ENCODE data around the gene CCDC191. TPM values are rescaled to one million over a fixed set of nuclear protein-coding genes. Genes with fewer than 3 reads are reported as not detected.

CCDC191 gene
- total and polyA plus RNA-seq, 12 donors, result 0.60 to 13.1 (median 4.6) TPM

DNA sequence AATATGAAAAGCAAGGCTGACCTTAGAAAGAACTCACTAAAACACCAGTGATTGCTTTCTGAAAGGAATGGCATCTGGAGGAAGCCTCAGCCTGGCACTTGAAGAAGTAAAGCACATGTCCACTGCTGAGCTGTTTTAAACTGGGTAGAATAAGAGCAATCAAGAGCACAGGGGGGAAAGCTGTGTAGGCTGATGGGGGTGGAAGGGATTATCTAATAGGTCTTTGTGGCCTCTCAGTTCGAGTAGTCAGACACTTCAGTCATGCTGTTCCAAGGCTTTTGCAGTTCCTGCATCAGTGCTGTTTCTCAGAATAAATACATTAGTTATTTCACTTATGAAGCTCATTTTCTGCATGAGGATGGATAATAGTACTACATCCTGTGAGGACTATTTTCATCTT lies 22.6 kb downstream of the CCDC191 start:
- no peak overlapping the region for H3K4me3 ChIP-seq
- TF ChIP-seq POLR2A (IDR thresholded peaks at IDR 0.05), result no peak
- no peak for TF ChIP-seq CTCF (IDR thresholded peaks at IDR 0.05)
- H3K27me3 ChIP-seq, result no peaks in the 10 kb centered on the region
- no peak for DNase-seq
- WGBS, 4 donors, result 88 to 93% (median 88%) methylated on average over 1 of the region's 1 CpG
- intact Hi-C loops (cut with DNase I), result no loop called here
- H3K9me3 ChIP-seq (replicated peaks in 1 of 3), result no peaks in the 10 kb centered on the region
- no peaks in the 10 kb centered on the region for H3K4me1 ChIP-seq (replicated peaks in 1 of 2)
- no peaks in the 10 kb centered on the region for H3K36me3 ChIP-seq (replicated peaks in 1 of 2)
- no peak overlapping the region for H3K27ac ChIP-seq

- H3K36me3 ChIP-seq (replicated peaks in 1 of 2), result no peaks in the 10 kb centered on the region
- H3K27ac ChIP-seq, result no peak overlapping the region
- TF ChIP-seq POLR2A (IDR thresholded peaks at IDR 0.05) (no peak), CTCF (IDR thresholded peaks at IDR 0.05) (no peak)
- no peak overlapping the region for H3K4me3 ChIP-seq
- H3K9me3 ChIP-seq (replicated peaks in 1 of 3), result no peaks in the 10 kb centered on the region
- intact Hi-C loops (cut with DNase I), result no loop called here
- H3K4me1 ChIP-seq (replicated peaks in 1 of 2), result no peaks in the 10 kb centered on the region
- H3K27me3 ChIP-seq, result no peaks in the 10 kb centered on the region
- WGBS, 4 donors, result 65 to 73% (median 68%) methylated on average over 2 of the region's 2 CpGs
- no peak for DNase-seq
Observed at GRCh38 chr3:114026331-114026730, 30.0 kb downstream of the CCDC191 start.

DNA sequence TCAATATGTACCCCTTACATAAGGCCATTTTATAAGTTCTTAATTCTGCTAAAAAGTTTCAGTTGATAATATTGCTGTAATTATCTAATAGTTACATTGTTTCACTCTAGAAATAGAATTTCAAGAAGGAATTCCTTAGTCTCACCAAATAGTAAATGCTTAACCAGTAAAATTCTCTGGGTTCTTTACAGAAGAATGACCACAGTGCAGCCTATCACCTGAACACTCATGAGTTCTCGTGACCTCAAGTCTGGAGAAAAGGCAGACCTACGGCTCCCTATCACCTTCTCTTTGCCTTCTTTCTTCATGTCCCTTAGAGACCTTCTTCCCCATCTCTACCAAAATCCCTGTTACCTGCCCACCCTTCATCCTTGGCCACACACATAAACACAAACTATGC lies 30.9 kb downstream of the CCDC191 start:
- intact Hi-C loops (cut with DNase I), result no loop called here
- H3K27me3 ChIP-seq, result no peaks in the 10 kb centered on the region
- TF ChIP-seq CTCF (IDR thresholded peaks at IDR 0.05) (no peak), POLR2A (IDR thresholded peaks at IDR 0.05) (no peak)
- H3K4me1 ChIP-seq (replicated peaks in 1 of 2), result no peaks in the 10 kb centered on the region
- no peaks in the 10 kb centered on the region for H3K9me3 ChIP-seq (replicated peaks in 1 of 3)
- no peak overlapping the region for H3K27ac ChIP-seq
- 98 to 100% (median 99%) methylated on average over 2 of the region's 2 CpGs for WGBS, 4 donors
- no peaks in the 10 kb centered on the region for H3K36me3 ChIP-seq (replicated peaks in 1 of 2)
- H3K4me3 ChIP-seq, result no peak overlapping the region
- no peak for DNase-seq

DNA sequence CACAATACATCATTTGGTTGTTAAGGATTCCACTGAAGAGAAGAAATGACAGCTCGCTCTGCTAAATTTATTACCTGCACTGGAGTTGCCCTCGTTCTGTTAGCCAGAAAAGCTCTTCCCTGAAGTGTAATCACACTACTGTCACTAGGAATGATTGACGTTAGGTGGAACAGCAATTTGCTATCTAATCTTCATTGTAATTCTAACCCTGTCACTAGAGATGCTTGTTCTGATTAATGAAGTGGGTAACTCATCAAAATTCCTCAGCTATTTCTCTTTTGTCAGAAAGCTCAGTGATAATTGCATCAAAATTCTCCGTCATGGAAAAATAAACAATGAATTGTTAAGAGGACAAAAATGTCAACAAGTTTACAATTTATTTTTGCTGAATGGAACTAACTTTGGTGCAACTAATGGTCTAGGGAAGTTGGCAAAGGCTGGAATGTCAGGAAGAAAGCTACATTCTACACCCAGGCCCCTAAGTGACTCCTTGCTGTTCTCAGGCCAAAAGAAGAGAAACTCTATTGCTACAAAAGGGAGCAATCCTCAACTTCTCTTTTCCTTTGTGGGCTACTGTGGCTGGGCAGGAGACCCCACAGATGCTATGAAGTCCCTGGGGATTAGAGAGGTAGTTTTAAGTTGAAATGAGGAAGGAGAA lies 34.1 kb downstream of the CCDC191 start:
- DNase-seq, result no peak
- no peaks in the 10 kb centered on the region for H3K36me3 ChIP-seq (replicated peaks in 1 of 2)
- intact Hi-C loops (cut with DNase I), result no loop called here
- TF ChIP-seq POLR2A (IDR thresholded peaks at IDR 0.05) (no peak), CTCF (IDR thresholded peaks at IDR 0.05) (no peak)
- H3K4me3 ChIP-seq, result no peak overlapping the region
- no peaks in the 10 kb centered on the region for H3K4me1 ChIP-seq (replicated peaks in 1 of 2)
- H3K27ac ChIP-seq, result no peak overlapping the region
- no peaks in the 10 kb centered on the region for H3K9me3 ChIP-seq (replicated peaks in 1 of 3)
- WGBS, 4 donors, result 83 to 91% (median 88%) methylated on average over 4 of the region's 4 CpGs
- no peaks in the 10 kb centered on the region for H3K27me3 ChIP-seq
